ENCODE results near the gene UGT1A10.

Gene UGT1A10

DNA sequence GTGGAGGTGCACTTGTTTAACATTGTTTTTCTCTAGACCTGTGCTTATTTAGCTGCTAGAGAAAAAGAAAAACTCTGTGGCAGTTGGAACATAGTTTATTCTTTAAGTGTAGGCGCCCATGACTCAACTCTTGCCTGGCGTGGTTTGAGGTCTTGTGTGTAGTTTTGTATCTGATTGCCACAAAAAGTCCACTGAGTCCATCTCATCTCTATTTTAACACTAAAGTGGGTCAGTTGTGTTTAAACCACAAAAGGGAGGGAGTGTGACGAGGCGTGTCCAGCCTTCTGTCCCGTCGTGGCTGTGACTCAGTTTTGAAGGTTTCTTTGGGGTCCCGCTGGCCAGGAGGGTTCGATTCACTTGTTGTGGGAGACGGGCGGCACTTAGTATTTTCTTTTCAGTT lies 20.2 kb downstream of the UGT1A10 start:
- DNase-seq: no peak

DNA sequence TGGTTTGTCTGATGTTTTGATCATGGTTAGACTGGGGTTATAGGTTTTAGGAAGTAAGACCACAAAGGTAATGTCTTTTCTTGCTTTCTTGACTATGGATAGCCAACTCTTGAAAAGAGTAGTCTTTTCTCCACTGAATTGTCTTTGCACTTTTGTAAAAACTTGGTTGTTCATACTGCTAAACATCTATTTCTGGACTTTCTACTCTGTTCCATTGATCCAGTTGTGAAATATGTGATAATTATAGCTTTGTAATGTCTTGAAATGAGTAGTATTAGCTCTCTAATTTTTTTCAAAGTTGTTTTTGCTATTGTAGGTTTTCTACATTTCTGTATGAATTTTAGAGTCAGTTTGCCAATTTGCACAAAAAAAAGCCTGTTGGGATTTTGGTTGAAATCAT lies 22.4 kb downstream of the UGT1A10 start:
- DNase-seq: no peak

DNA sequence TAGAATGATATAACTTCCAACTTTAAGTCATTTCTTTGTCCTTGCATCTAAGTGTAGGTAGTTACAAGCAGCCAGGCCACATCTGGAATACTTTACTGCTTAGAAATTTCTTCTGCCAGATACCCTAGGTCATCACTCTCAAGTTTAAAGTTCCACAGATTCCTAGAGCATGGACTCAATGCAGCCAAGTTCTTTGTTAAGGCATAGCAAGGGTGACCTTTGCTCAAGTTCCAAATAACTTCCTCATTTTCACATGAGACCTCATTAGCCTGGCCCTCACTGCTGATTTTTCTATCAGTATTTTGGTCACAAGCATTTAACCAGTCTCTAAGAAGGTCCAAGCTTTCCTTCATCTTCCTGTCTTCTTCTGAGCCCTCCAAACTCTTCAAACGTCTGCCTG lies 27.7 kb downstream of the UGT1A10 start:
- no peak for DNase-seq

DNA sequence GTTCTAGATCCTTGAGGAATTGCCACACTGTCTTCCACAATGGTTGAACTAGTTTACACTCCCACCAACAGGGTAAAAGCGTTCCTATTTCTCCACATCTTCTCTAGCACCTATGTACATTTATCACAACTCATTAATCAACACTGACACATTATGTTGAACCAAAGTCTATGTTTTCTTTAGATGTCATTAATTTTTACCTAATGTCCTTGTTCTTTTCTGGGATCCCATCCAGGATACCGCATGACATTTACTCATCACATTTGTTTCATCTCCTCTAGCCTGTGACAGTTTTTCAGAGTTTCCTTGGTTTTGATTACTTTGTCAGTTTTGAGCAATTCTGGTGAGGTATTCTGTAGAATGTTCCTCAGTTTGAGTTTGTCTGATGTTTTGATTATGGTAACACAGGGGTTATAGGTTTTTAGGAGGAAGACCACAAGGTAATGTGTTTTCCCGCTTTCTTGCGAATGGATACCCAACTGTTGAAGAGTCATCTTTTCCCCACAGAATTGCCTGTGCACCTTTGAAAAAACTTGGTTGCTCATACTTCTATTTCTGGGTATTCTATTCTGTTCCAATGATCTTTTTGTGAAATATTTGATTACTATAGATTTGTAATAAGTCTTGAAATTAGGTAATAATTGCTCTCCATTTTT lies 32.5 kb downstream of the UGT1A10 start:
- DNase-seq: no peak

DNA sequence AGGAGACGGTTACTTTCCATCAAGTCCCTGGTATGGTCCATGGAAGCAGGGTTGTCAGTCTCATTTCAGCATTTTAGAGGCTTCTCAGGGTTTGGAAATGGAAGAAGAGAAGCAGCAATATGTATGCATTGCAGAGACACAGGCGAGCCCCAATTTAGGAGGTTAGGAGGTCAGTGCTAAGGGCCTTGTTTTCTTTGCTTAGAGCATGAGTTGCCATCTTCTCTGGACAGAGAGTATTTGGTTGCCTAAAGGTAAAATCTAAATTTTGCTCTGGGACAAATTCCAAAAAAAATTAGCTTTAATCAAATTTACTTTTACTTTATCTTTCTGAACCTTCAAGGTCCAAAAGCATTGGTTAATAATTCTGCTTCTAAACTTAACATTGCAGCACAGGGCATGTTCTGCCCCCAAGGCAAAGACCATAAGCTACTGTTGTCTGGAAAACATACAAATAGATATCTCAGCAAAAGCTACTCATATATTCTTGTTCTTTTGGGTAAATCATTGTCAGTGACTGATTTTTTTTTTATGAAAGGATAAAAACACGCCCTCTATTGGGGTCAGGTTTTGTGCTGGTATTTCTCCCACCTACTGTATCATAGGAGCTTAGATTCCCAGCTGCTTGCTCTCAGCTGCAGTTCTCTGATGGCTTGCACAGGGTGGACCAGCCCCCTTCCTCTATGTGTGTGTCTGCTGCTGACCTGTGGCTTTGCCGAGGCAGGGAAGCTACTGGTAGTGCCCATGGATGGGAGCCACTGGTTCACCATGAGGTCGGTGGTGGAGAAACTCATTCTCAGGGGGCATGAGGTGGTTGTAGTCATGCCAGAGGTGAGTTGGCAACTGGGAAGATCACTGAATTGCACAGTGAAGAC lies 35.3 kb downstream of the UGT1A10 start, which contains the start of gene UGT1A9:
TSS of gene UGT1A9 (plus strand) at position 609 of the 872 bp plus-strand sequence. CDS start at position 646, 37 bp downstream.
- DNase-seq: no peak

DNA sequence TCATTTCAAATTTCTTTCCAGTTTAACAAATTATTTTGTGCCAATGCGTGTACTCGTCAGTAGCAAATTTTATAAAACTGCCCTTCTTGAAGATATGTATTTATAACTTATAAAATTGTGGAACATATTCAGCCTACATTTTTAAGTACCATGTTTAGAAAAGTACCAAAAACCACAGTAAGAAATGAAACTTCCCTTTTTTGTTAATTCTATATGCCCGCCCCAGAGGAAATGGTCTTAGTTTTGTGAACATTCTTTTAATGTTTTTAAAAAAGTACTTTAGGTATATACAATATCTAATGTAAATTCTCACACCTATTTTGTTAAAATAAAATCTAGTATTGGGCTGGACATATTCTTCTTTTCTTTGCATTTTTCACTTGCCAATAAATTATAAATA lies 36.6 kb downstream of the UGT1A10 start:
- no peak for DNase-seq

DNA sequence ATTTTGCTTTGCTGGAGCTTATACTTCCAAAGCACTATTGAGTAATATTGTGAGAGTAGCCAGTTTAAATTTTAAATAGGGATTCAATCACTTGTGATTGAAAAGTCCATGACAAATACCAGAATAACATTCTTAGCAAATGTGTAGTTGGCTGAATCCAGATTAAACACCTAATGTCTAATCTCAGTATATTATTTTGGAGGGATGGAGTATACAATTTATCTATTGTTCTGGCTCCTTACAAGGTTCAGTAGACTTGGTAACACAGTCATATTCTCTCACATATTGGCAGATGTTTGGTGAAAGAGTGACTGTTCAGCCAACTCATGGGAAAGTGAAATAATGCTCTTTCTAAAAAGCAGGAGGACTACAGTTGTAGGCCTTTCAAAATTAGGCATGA lies 37.6 kb downstream of the UGT1A10 start:
- no peak for DNase-seq

DNA sequence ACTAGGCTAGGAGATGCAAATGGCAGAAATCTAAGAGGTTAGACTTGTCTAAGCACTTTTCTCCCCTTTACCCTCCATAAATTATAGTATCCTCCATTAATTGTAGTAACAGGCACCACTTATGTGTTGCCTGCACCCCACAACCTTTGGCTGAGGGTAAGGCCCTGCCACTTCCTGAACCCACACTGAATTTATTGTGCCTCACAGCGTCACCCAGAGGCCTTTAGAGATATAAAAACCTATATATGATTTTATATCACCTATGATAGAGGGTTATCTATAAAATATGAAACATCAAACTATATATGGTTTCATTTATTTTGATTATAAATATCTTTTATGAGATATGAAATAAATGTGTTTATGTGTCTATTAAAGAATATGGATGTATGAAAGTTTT lies 38.1 kb downstream of the UGT1A10 start:
- no peak for DNase-seq

DNA sequence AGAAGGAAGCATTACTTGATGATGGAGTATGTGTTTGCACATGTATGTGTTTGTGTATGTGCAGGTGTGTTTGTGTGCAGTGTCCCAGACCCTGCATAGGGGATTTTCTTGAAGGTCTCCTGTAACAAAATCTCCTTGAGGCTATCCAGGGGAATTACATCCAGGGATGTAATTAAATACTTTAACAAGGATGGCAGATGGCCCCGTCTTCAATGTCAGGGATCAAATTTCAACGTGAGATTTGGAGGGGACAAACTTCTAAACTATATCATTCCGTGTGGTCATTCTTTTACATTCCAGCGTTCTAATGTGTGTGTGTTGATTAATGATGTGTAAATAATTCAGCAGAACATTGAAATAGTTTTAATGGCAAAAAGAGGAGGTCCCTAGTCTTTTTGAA lies 38.7 kb downstream of the UGT1A10 start:
- DNase-seq: no peak

DNA sequence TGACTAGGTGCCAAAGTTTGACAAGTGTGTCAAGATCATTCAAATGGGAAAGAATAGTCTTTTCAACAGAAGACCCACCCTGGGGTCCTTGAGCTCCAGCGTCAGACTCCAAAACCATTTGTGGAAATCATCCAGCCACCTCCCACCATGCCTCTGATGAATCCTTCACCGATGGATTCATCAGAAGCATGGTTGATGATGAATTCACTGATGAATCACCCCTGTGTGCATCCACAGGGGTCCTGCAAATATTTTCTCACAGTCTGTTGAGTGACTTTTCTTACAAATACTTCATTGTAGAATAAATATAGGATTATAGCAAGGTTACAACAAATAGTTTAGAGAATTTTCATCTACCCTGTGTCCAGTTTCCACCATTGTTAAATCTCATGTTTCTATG lies 39.8 kb downstream of the UGT1A10 start:
- DNase-seq: no peak

DNA sequence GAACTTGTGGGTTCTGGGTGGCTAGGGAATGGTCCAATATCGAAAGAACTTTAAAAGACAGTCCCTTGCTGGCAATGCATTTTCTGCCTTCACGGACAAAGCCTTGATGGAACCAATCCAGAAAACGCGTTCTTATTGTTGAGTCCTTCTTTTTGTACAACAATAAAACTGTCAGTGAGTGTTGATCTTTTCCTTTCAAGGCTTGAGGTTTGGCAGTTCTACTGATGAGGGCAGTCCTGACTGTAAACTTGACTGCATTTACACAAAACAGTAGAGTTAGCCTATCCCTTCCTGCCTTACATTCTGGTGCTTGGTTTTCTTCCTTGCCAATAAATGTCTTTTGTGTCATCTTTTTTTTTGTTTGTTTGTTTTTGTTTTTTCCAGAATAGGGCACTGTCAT lies 42.9 kb downstream of the UGT1A10 start:
- no peak for DNase-seq

DNA sequence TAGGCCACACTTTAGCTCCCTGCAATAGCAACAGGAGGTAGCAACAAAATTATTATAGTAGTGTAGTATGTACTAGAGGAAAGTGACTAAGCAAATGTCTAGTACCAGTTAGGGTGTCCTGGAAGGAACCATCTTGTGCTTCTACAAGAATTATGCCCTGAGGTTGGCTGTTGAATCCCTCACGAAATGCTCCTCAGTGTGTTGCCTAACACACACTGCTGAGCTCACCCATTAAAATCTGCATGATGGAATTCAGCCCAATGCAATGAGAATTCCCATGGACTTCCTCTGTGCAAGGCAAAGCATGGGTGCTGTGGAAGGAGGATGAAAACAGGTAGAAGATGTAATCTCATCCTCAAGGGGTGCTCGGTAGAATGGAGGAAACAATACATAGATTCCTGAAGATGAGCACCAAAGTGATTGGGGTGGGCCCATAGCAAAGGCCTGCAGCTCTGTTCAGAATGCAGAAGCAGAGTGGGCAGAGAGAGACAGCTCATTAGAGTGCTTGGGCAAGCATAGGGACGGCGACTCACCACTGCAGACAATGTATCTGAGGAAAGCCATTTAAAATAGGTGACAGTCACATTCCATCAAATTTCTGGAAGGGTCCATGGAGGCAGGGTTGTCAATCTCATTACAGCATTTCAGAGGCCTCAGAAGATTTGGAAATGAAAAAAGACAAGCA lies 44.3 kb downstream of the UGT1A10 start:
- DNase-seq: no peak

DNA sequence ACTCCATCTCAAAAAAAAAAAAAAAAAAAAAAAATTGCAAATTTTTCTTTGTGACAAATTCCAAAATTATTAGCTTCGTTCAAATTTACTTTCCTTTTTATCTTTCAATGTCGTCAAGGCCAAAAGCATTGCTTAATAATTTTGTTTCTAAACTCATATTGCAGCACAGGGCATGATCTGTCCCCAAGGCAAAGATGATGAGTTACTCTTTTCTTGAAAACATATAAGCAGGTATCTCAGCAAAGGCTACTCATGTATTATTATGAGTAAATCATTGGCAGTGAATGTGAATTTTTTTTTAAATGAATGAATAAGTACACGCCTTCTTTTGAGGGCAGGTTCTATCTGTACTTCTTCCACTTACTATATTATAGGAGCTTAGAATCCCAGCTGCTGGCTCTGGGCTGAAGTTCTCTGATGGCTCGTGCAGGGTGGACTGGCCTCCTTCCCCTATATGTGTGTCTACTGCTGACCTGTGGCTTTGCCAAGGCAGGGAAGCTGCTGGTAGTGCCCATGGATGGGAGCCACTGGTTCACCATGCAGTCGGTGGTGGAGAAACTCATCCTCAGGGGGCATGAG lies 45.4 kb downstream of the UGT1A10 start, which contains the start of gene UGT1A7:
TSS of gene UGT1A7 (plus strand) at position 381 of the 579 bp plus-strand sequence. CDS start at position 418, 37 bp downstream.
- no peak for DNase-seq

DNA sequence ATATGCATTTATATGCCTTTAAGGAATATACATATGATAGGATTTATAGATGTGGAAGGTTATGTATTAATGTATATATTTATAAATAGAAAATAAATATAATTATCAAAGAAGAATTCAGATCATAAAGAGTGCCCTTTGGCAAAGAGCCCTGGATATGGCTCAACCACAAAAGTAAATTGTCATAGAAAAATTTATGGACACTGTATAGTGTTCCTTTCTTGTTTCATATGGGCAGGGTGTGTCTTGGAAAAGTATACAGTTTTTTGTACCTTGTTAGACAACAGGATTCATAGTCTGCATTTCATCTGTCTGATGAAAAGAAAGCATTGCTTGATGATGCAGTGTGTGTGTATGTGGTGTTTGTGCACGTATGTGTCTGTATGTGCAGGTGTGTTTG lies 48.4 kb downstream of the UGT1A10 start:
- no peak for DNase-seq

DNA sequence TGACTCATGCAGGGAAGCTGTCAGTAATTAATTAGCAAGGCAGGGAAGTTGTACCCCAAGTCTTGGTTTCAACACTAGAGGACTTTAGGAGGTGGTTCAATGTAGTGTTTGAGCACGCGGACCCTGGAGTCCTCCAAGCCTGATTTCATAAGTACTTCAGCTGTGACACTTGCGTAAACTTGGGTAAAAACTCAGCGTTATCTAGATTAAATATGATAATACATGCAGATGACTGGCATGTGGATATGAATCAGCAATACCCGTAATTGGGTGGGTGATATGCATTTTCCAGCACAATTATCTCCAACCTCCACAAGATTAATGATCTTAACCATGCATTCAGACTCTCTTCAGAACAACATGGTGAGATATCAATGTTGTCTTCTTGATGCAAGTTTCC lies 50.7 kb downstream of the UGT1A10 start:
- no peak for DNase-seq

DNA sequence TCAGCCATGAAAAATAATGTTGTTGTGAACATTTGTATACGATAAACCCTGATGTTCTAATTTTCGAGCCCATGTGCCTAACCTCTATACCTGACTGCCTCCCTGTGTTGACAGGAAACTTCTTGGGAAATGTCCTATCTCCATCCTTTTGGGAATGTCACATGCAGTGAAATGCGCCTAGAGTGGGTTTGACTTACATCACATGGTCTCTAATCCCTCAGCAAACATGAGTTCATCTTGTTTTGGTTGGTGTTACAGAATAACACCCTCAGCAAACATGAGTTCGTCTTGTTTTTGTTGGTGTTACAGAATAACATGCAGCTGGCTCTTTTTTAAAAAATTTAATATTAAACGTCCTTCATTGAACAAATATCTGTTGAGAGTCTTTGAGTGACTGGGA lies 52.1 kb downstream of the UGT1A10 start:
- DNase-seq: no peak

DNA sequence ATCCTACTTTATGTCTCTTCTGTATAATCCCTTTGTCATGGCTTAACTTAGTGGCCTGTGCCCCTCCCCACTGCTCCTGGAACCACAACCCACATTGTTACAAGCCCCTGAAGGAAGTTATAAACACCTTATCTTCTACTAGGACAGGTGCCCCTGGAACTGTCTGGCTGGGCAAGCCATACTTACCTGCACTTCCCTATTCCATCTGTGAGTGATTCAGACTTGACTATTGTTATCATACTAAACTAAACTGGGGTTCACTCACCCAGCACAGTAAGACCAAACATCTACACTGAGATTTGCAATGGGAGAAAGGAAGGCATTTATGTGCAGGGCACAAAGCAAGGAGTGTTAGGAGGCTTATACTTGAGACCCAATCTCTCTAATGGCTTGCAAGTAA lies 52.8 kb downstream of the UGT1A10 start:
- no peak for DNase-seq

DNA sequence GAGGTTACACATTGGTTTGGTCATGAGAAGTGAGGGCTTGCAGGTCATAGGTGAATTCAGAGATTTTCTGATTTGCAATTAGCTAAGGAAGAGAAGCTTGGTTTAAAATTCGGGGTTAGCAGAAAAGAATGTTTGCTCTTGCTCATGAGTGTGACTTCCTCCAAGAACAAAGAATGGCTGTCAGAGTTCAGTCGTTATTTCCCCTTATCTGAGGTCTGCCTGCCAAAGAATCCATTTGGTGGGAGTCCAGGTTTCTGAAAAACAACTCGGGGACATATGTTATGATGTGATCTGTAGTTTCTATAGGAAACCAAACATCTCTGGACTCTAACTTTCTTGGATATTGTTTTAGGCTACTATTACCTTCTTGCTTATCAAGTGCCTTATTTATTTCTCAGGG lies 53.3 kb downstream of the UGT1A10 start:
- no peak for DNase-seq

DNA sequence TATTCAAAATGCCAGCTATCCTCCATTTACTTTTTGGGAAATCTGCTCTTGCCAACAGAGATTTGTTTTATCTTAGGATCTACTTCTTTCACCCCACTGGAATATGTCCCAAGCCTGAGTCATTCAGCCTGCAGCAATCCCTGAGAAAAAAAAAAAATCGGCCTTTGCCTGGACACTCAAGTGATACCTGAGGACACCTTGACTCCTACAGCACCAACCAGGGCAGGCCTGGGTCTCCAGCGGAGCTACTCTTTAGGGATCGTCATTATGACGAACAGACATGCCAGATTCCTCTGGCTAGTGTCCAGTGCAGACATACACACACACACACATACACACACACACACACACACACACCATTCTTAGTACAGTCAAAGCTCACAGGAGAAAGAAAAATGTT lies 54.2 kb downstream of the UGT1A10 start:
- no peak for DNase-seq

DNA sequence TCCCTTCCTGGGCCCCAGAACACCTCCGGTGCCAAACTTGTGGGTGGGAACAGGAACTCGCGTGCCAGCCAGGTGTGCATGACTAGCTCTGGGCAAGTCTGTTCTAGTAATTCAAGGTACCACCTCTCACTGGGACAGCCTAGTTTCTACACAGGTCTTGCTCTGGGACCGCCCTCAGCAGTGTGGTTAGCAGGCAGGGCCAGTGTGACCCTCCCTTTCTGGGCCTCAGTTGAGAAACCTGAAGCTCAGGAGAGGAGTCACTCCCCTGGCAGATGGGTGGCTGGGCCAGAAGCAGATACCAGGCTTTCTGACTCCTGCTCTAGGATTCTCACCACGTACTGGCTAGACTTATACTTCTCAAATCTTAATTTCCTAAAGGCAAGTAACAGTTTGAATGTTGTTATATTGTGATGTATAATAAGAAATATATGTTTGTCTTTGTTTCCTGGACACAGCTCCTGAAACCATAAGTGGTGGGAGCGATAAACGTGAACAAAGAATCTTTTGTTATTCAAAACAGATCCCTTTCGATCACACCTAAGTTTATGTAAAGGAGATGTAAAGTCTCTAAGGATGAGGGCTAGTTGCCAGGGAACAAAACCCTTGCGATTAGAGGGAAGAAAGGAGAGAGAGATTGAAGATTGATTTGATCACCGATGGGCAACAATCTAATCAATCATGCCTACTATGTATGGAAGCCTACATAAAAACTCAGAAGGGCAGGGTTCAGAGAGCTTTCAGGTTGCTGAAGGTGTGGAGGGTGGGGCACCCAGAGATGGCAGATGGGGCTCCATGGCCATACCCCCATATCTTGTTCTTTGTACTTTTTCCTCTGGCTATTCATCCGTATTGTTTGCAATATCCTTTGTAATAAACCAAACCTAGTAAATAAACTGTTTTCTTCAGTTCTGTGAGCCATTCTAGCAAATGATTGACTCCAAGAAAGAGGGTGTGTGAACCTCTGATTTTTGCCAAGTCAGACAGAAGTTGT lies 55.5 kb downstream of the UGT1A10 start:
- no peak for DNase-seq

DNA sequence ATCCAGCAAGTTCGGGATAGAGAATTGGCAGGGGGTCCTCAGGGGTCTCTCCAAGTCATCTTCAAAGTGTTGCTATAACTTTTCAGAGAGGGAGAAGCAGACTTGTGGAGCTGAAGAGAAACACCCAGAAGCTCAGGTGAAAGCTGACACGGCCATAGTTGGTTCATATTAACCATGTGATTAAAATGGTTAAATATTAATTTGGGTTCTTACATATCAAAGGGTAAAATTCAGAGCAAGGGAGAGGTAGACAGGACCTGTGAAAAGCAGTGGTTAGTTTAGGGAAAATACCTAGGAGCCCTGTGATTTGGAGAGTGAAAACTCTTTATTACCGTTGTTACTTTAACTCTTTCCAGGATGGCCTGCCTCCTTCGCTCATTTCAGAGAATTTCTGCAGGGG lies 56.4 kb downstream of the UGT1A10 start, which contains the start of gene UGT1A6:
TSS of gene UGT1A6 (plus strand) at position 243 of the 400 bp plus-strand sequence. CDS start at position 358, 115 bp downstream.
- no peak for DNase-seq

DNA sequence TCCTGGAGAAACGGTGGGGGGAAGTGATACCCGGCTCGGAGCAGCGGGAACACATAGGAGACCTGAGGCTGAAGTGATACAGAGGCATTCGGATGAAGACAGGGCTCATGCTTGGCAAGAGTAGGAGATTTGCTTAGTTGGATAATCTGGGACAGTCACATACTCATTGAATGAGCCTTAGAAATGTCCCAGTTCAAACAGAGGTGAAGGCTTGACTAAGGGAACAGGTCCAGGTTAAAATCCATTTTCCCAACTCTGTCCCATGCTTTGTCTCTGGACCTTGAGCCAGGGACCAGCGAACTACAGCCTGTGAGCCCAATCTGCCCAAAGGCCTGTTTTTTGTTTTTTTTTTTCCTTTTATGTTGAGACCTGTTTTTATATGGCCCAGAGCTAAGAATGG lies 57.7 kb downstream of the UGT1A10 start:
- DNase-seq: no peak

Data from stimulated activated CD4-positive, alpha-beta T cell treated with anti-CD3 and anti-CD28 coated beads, Interleukin-4, amount 100 ng/mL, for 1 hour (primary cell).